Chondrocyte (in vitro differentiated cells): ENCODE measurements around the gene HSPB1. TPM values are rescaled to one million over a fixed set of nuclear protein-coding genes. Genes with fewer than 3 reads are reported as not detected.
A peak's percentile ranks its signal among the peaks of the same experiment; 100 is the strongest.

Source experiments
- DNase-seq: peaks from one replicate; pipeline ENCODE4 v3.0.0; 2021; ENCODE audit warnings: mixed read lengths, low spot score
- H3K27ac Mint-ChIP-seq: one replicate; pipeline ENCODE4 v1.8.0; 2021; ENCODE audit warnings: mild to moderate bottlenecking, moderate library complexity, mixed read lengths; ENCODE audit not compliant: unreplicated experiment
- H3K27me3 Mint-ChIP-seq: 2 replicates; pipeline ENCODE4 v1.8.0; 2021; ENCODE audit warnings: low read depth, mixed read lengths
- H3K36me3 Mint-ChIP-seq: 2 replicates; pipeline ENCODE4 v1.8.0; 2021; ENCODE audit warnings: low read depth, mixed read lengths
- H3K4me1 Mint-ChIP-seq: 2 replicates; pipeline ENCODE4 v1.8.0; 2021; ENCODE audit warnings: low read depth, mild to moderate bottlenecking, mixed read lengths
- H3K4me3 Mint-ChIP-seq: one replicate; pipeline ENCODE4 v1.8.0; 2021; ENCODE audit warnings: mild to moderate bottlenecking, moderate library complexity, mixed read lengths; ENCODE audit not compliant: unreplicated experiment
- H3K9me3 Mint-ChIP-seq: 2 replicates; pipeline ENCODE4 v1.8.0; 2021; ENCODE audit warnings: low read depth, mixed read lengths
- long read RNA-seq: library from polyadenylated mRNA; stranded (forward); transcript quantifications from one replicate; pipeline ENCODE4 v2.0.0, GENCODE V29; 2021
- total RNA-seq: library from RNA; stranded (reverse); gene quantifications from 3 replicates; pipeline ENCODE4 v1.2.1, GENCODE V29; 2021
- TF ChIP-seq, protein P1 (sequence below): fragments of 200-600 bp; sonication (generic); IDR thresholded peaks from 2 replicates; pipeline ENCODE4 v1.5.0; 2021; ENCODE audit warnings: antibody characterized with exemption, mild to moderate bottlenecking, moderate library complexity

The HSPB1 gene
- 1,313 to 1,335 TPM (median 1,322 TPM) in 3 replicates for total RNA-seq
- long read RNA-seq, transcript HSPB1-203 (2 exons, 1,455 nt), result minor isoform, 28 of 1,888 reads
- long read RNA-seq, transcript HSPB1-201 (3 exons, 909 nt), result major isoform, 1,847 of 1,888 reads
- long read RNA-seq, partial matches to known transcripts, result 11 of 1,888 reads
- long read RNA-seq, other reads (novel, unspliced or antisense), result 2 of 1,888 reads

- Mint-ChIP-seq H3K27me3 (no peaks in the 10 kb centered on the region), H3K9me3 (no peaks in the 10 kb centered on the region), H3K36me3 (peaks cover 13% of the 10 kb centered on the region), H3K4me1 (peaks cover 44% of the 10 kb centered on the region), H3K27ac (peak within 1 kb of the TSS; percentile 97), H3K4me3 (peak within 1 kb of the TSS; percentile 93)
- TF ChIP-seq, protein P1, sequence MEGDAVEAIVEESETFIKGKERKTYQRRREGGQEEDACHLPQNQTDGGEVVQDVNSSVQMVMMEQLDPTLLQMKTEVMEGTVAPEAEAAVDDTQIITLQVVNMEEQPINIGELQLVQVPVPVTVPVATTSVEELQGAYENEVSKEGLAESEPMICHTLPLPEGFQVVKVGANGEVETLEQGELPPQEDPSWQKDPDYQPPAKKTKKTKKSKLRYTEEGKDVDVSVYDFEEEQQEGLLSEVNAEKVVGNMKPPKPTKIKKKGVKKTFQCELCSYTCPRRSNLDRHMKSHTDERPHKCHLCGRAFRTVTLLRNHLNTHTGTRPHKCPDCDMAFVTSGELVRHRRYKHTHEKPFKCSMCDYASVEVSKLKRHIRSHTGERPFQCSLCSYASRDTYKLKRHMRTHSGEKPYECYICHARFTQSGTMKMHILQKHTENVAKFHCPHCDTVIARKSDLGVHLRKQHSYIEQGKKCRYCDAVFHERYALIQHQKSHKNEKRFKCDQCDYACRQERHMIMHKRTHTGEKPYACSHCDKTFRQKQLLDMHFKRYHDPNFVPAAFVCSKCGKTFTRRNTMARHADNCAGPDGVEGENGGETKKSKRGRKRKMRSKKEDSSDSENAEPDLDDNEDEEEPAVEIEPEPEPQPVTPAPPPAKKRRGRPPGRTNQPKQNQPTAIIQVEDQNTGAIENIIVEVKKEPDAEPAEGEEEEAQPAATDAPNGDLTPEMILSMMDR, result peak; percentile 49
- peak; percentile 94 for DNase-seq
Measured at GRCh38 chr7:76302347-76303201, at the start of gene HSPB1. Gene HSPB1, plus strand, starts transcription at chr7:76302673. Its CDS starts 40 bp downstream, at chr7:76302713.

- Mint-ChIP-seq H3K27me3 (peaks cover 15% of the 10 kb centered on the region), H3K27ac (no peak overlapping the region), H3K4me3 (no peak overlapping the region), H3K36me3 (no peaks in the 10 kb centered on the region), H3K4me1 (no peaks in the 10 kb centered on the region), H3K9me3 (no peaks in the 10 kb centered on the region)
- DNase-seq, result no peak
- TF ChIP-seq, protein P1, result no peak
Measured at GRCh38 chr7:76254781-76255180, 47.7 kb upstream of the HSPB1 start.

GRCh38 chr7:76257973-76258372, 44.5 kb upstream of the HSPB1 start:
- H3K4me1 Mint-ChIP-seq, result no peaks in the 10 kb centered on the region
- no peaks in the 10 kb centered on the region for H3K9me3 Mint-ChIP-seq
- peaks cover 15% of the 10 kb centered on the region for H3K27me3 Mint-ChIP-seq
- TF ChIP-seq, protein P1, result no peak
- H3K4me3 Mint-ChIP-seq, result no peak overlapping the region
- H3K36me3 Mint-ChIP-seq, result no peaks in the 10 kb centered on the region
- no peak for DNase-seq
- H3K27ac Mint-ChIP-seq, result peak overlapping the region; percentile 41

GRCh38 chr7:76259124-76260093, 43.1 kb upstream of the HSPB1 start:
- Mint-ChIP-seq H3K36me3 (no peaks in the 10 kb centered on the region), H3K4me3 (peak overlapping the region; percentile 36), H3K4me1 (no peaks in the 10 kb centered on the region), H3K27me3 (peaks cover 15% of the 10 kb centered on the region), H3K27ac (no peak overlapping the region), H3K9me3 (no peaks in the 10 kb centered on the region)
- TF ChIP-seq, protein P1, result no peak
- no peak for DNase-seq
